Adrenal gland (tissue), 5 donors: ENCODE results near the gene VSIG10L.

Source experiments
- POLR2A ChIP-seq, 2 donors: fragments of 450-650 bp; IDR thresholded peaks; one replicate each; pipeline ENCODE4 v1.6.1; 2017; ENCODE audit warnings: antibody characterized with exemption in 2 of 2, mild to moderate bottlenecking in 2 of 2, moderate library complexity in 1 of 2
- TF ChIP-seq, protein P1 (sequence below), 6 experiments: fragments of 450-650 bp in 4 of 6; fragments of 200-600 bp in 2 of 6; sonication (generic) in 1 of 6; IDR thresholded peaks; 1 replicate in 5 of 6; 2 replicates in 1 of 6; pipeline versions ENCODE4 v1.5.1 to v1.8.0; 2016 to 2021; ENCODE audit warnings: antibody characterized with exemption in 6 of 6, mild to moderate bottlenecking in 2 of 6, moderate library complexity in 1 of 6
- donor health status: DM: no; HTN: no; CAD: no.

DNA sequence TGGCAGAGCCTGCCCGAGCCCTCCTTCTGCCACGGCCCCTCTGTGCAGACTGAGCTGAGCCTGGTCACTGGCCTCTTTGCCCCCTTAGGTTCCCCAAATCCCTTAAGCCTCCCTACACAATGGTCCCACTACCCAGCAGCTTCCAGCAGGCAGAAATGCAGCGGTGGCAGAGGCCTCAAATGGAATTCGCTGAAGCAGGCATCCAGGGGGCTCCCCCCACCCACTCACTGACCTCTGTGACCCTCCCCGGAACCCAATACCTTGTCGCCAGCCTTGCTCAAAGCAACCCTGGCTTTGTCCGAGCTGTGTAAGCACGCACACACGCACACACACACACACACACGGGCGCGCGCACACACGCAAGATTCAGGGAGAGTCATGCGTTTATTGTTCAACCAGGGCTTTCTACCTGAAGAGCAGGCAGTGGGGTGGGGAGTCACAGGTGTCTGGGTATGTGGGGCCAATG lies 46.0 kb upstream of the VSIG10L start, which contains the start of gene LIM2:
- TF ChIP-seq, protein P1, sequence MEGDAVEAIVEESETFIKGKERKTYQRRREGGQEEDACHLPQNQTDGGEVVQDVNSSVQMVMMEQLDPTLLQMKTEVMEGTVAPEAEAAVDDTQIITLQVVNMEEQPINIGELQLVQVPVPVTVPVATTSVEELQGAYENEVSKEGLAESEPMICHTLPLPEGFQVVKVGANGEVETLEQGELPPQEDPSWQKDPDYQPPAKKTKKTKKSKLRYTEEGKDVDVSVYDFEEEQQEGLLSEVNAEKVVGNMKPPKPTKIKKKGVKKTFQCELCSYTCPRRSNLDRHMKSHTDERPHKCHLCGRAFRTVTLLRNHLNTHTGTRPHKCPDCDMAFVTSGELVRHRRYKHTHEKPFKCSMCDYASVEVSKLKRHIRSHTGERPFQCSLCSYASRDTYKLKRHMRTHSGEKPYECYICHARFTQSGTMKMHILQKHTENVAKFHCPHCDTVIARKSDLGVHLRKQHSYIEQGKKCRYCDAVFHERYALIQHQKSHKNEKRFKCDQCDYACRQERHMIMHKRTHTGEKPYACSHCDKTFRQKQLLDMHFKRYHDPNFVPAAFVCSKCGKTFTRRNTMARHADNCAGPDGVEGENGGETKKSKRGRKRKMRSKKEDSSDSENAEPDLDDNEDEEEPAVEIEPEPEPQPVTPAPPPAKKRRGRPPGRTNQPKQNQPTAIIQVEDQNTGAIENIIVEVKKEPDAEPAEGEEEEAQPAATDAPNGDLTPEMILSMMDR (IDR thresholded peaks at IDR 0.05): no peak
- TF ChIP-seq POLR2A (IDR thresholded peaks at IDR 0.05): no peak
